HCT116 (cell line): ENCODE results near the gene MRPS12. TPM values are rescaled to one million over a fixed set of nuclear protein-coding genes. Genes with fewer than 3 reads are reported as not detected.

Experiments
- ATAC-seq: fragments of 200-7000 bp; cut with Tn5 transposase; 2 replicates; pipeline ENCODE4 v1.9.1; 2020; ENCODE audit warnings: mild to moderate bottlenecking, moderate library complexity
- BruUV-seq: library from RNA; stranded (reverse); fragments of 400-500 nt; replicated peaks from 2 replicates; lab custom pipeline; 2021; lab: Mats Ljungman, UMichigan
- CTCF ChIA-PET: fragments of 300-600 bp; sonication (Branson Sonifier 250); formaldehyde crosslinking; loops from one replicate; lab custom pipeline; 2021; ENCODE audit warnings: antibody characterized with exemption; lab: Charles Lee
- POLR2A ChIA-PET: fragments of 300-600, 350-600 bp; sonication (Branson Sonifier 250); formaldehyde crosslinking; loops from one replicate; lab custom pipeline; 2021; ENCODE audit warnings: antibody characterized with exemption; lab: Charles Lee
- RAD21 ChIA-PET, 2 experiments: fragments of 300-600 bp; sonication (Branson Sonifier 250); formaldehyde crosslinking; loops; one replicate each; lab custom pipeline; 2023; ENCODE audit warnings: low total read pairs in 2 of 2; ENCODE audit not compliant: uncharacterized antibody in 2 of 2, unreplicated experiment in 2 of 2, low non-redundant PET in 1 of 2; lab: Charles Lee
- DNase-seq: peaks from one replicate; pipeline ENCODE4 v3.0.0-alpha.2; 2010; ENCODE audit warnings: low read depth, low spot score
- H2AFZ ChIP-seq: fragments of 200-600 bp; shearing (Covaris generic), sonication (generic); 2 replicates; pipeline ENCODE4 v1.6.1; 2017; ENCODE audit warnings: low read depth, mixed run types, mixed read lengths, antibody characterized with exemption, low read length; ENCODE audit not compliant: poor library complexity, severe bottlenecking
- H3K27ac ChIP-seq: 2 replicates; pipeline ENCODE4 v1.5.1; 2012; ENCODE audit warnings: low read depth, low read length
- H3K27me3 ChIP-seq: fragments of 200-600 bp; sonication (generic); 2 replicates; pipeline ENCODE4 v1.6.1; 2016; ENCODE audit warnings: mixed run types, low read length, mixed read lengths; ENCODE audit not compliant: insufficient read depth
- H3K36me3 ChIP-seq, 2 experiments: fragments of 200-500 bp in 1 of 2; fragments of 200-600 bp in 1 of 2; sonication (Bioruptor generic) in 1 of 2; sonication (generic) in 1 of 2; 2 replicates each; pipeline versions ENCODE4 v1.5.1 to v1.6.1; 2014 to 2016; ENCODE audit warnings: low read length in 2 of 2, inconsistent platforms in 1 of 2, mixed read lengths in 1 of 2, mixed run types in 1 of 2; ENCODE audit not compliant: insufficient read depth in 2 of 2, control insufficient read depth in 1 of 2
- H3K4me1 ChIP-seq, 2 experiments: fragments of 200-600 bp in 1 of 2; sonication (generic) in 1 of 2; 2 replicates each; pipeline versions ENCODE4 v1.5.1 to v1.6.1; 2012 to 2017; ENCODE audit warnings: low read length in 2 of 2, inconsistent platforms in 1 of 2, mild to moderate bottlenecking in 1 of 2, mixed read lengths in 1 of 2, mixed run types in 1 of 2, moderate library complexity in 1 of 2; ENCODE audit not compliant: insufficient read depth in 2 of 2, control insufficient read depth in 1 of 2
- H3K4me2 ChIP-seq: fragments of 200-600 bp; sonication (generic); 2 replicates; pipeline ENCODE4 v1.6.1; 2017; ENCODE audit warnings: mixed run types, low read length, mixed read lengths
- H3K4me3 ChIP-seq, 2 experiments: fragments of 200-600 bp in 1 of 2; sonication (generic) in 1 of 2; replicated peaks in 1 of 2; 2 replicates each; pipeline ENCODE4 v1.5.1; 2011 to 2016; ENCODE audit warnings: low read length in 2 of 2, control low read depth in 1 of 2, low read depth in 1 of 2, mild to moderate bottlenecking in 1 of 2, mixed read lengths in 1 of 2, mixed run types in 1 of 2
- H3K79me2 ChIP-seq: fragments of 200-600 bp; sonication (generic); 2 replicates; pipeline ENCODE4 v1.6.1; 2017; ENCODE audit warnings: mild to moderate bottlenecking, mixed run types, low read length, moderate library complexity, mixed read lengths; ENCODE audit not compliant: insufficient read depth
- H3K9ac ChIP-seq: fragments of 200-600 bp; sonication (generic); 2 replicates; pipeline ENCODE4 v1.6.1; 2016; ENCODE audit warnings: low read length, mixed read lengths
- H3K9me2 ChIP-seq: fragments of 200-600 bp; sonication (generic), shearing (Covaris generic); 2 replicates; pipeline ENCODE4 v1.6.1; 2017; ENCODE audit warnings: mixed run types, mild to moderate bottlenecking, moderate library complexity; ENCODE audit not compliant: insufficient read depth
- H3K9me3 ChIP-seq, 2 experiments: fragments of 200-500 bp in 1 of 2; fragments of 200-600 bp in 1 of 2; sonication (Bioruptor generic) in 1 of 2; sonication (generic) in 1 of 2; 2 replicates each; pipeline ENCODE4 v1.6.1; 2014 to 2017; ENCODE audit warnings: low read length in 2 of 2, mixed read lengths in 2 of 2, inconsistent platforms in 1 of 2, low read depth in 1 of 2, mild to moderate bottlenecking in 1 of 2, mixed run types in 1 of 2, moderate library complexity in 1 of 2; ENCODE audit not compliant: control insufficient read depth in 1 of 2, insufficient read depth in 1 of 2
- H4K20me1 ChIP-seq: fragments of 200-600 bp; sonication (generic), shearing (Covaris generic); 2 replicates; pipeline ENCODE4 v1.6.1; 2017; ENCODE audit warnings: mixed run types, mild to moderate bottlenecking, moderate library complexity; ENCODE audit not compliant: insufficient read depth
- ATF3 ChIP-seq: IDR thresholded peaks from 2 replicates; pipeline ENCODE4 v1.6.1; 2012
- CBX3 ChIP-seq: IDR thresholded peaks from 2 replicates; pipeline ENCODE4 v1.6.1; 2012; ENCODE audit warnings: low read depth
- CEBPB ChIP-seq: IDR thresholded peaks from 2 replicates; pipeline ENCODE4 v1.6.1; 2012; ENCODE audit warnings: low read depth
- CTCF ChIP-seq, 3 experiments: fragments of 200-600 bp in 1 of 3; sonication (generic) in 1 of 3; IDR thresholded peaks in 2 of 3; conservative IDR thresholded peaks in 1 of 3; 2 replicates each; pipeline ENCODE4 v1.5.1; 2012 to 2017; ENCODE audit warnings: low read depth in 2 of 3, low read length in 2 of 3, antibody characterized with exemption in 1 of 3, borderline replicate concordance in 1 of 3, control low read depth in 1 of 3, mild to moderate bottlenecking in 1 of 3, mixed read lengths in 1 of 3, mixed run types in 1 of 3, moderate library complexity in 1 of 3; ENCODE audit not compliant: insufficient read depth in 1 of 3
- EGR1 ChIP-seq: IDR thresholded peaks from 2 replicates; pipeline ENCODE4 v1.6.1; 2012; ENCODE audit warnings: low read depth
- ELF1 ChIP-seq: IDR thresholded peaks from 2 replicates; pipeline ENCODE4 v1.6.1; 2012; ENCODE audit warnings: low read depth, borderline replicate concordance
- EZH2phosphoT487 ChIP-seq: fragments of 200-600 bp; IDR thresholded peaks from 2 replicates; pipeline ENCODE4 v1.6.1; 2018; ENCODE audit warnings: antibody characterized with exemption, borderline replicate concordance
- FOSL1 ChIP-seq: IDR thresholded peaks from 2 replicates; pipeline ENCODE4 v1.6.1; 2012; ENCODE audit warnings: low read depth
- JUND ChIP-seq: IDR thresholded peaks from 2 replicates; pipeline ENCODE4 v1.6.1; 2012
- POLR2A ChIP-seq: IDR thresholded peaks from 2 replicates; pipeline ENCODE4 v1.7.0; 2011; ENCODE audit warnings: borderline replicate concordance; ENCODE audit not compliant: insufficient read depth, insufficient read length; ENCODE audit errors: extremely low read depth
- POLR2AphosphoS5 ChIP-seq: IDR thresholded peaks from 2 replicates; pipeline ENCODE4 v1.6.1; 2011; ENCODE audit warnings: mild to moderate bottlenecking, low read depth, low read length, moderate library complexity
- RAD21 ChIP-seq: IDR thresholded peaks from 2 replicates; pipeline ENCODE4 v1.6.1; 2012; ENCODE audit warnings: low read depth, mild to moderate bottlenecking
- SIN3A ChIP-seq: IDR thresholded peaks from 2 replicates; pipeline ENCODE4 v1.6.1; 2012; ENCODE audit warnings: low read depth
- SP1 ChIP-seq: IDR thresholded peaks from 2 replicates; pipeline ENCODE4 v1.6.1; 2012; ENCODE audit warnings: low read depth
- SRF ChIP-seq: IDR thresholded peaks from 2 replicates; pipeline ENCODE4 v1.6.1; 2012; ENCODE audit warnings: low read depth
- TCF7L2 ChIP-seq: IDR thresholded peaks from 2 replicates; pipeline ENCODE4 v1.7.0; 2011; ENCODE audit warnings: borderline replicate concordance, inconsistent platforms; ENCODE audit not compliant: insufficient read depth, insufficient read length; ENCODE audit errors: extremely low read depth
- ZFX ChIP-seq: fragments of 450-650 bp; IDR thresholded peaks from 2 replicates; pipeline ENCODE4 v1.6.1; 2017
- ZNF274 ChIP-seq: fragments of 200-500 bp; sonication (Bioruptor generic); IDR thresholded peaks from 2 replicates; pipeline ENCODE4 v1.6.1; 2014; ENCODE audit warnings: mild to moderate bottlenecking, low read depth, low read length, inconsistent platforms
- intact Hi-C: fragments of 100-400 bp; cut with micrococcal nuclease; formaldehyde crosslinking; loops from 2 replicates; pipeline ENCODE4 v1.10.0; 2022
- total RNA-seq: library from RNA; stranded (reverse); gene quantifications from one replicate; pipeline ENCODE4 v1.2.1, GENCODE V29; 2021; ENCODE audit not compliant: unreplicated experiment
- TF ChIP-seq, protein P1 (sequence below): IDR thresholded peaks from 2 replicates; pipeline ENCODE4 v1.6.1; 2012
- TF ChIP-seq, protein P2 (sequence below): IDR thresholded peaks from 2 replicates; pipeline ENCODE4 v1.6.1; 2012; ENCODE audit warnings: low read depth

MRPS12 gene
- total RNA-seq, 1 experiment from 2014 or later, result 97.7 TPM

DNA sequence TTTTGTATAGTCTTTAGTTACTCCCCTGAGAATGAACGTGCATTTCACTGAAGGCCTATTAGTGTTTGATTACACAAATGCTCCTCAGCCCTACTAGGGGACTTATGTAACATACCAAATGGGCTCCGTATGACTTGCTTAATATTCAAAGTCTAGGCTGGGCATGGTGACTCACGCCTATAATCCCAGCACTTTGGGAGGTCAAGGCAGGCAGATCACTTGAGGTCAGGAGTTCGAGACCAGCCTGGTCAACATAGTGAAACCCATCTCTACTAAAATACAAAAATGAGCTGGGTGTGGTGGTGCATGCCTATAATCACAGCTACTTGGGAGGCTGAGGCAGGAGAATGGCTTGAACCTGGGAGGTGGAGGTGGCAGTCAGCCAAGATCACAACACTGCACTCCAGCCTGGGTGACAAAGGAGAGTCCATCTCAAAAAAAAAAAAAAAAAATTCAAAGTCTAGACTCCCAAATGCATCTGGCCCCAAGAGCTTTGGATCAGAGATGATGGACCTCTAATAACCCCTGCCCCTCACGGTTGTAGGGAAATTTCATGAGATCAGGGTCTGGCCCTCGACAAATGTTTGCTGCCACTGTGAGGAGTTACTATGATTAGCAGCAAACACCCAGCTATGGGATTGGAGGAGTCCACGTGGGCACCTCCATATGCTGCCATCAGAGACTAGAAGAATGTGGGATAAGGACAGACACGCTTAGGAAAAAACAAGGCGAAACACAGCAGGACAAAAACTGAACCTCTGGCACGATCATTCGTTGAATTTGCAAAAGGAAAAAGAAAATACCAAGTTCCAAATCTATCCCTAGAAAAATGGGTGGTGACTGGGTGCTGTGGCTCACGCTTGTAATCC, 40.2 kb downstream of the MRPS12 start:
- Histone ChIP-seq H3K9me2 (no peaks in the 10 kb centered on the region), H3K79me2 (peaks cover 16% of the 10 kb centered on the region), H3K4me2 (no peak overlapping the region), H3K36me3 (no peaks in the 10 kb centered on the region; a peak in 1 of 4 replicates), H3K9ac (no peak overlapping the region), H2AFZ (no peak overlapping the region), H3K27ac (no peak overlapping the region), H3K4me1 (peaks cover 3 to 11% of the 10 kb centered on the region in 2 experiments; a peak in 3 of 4 replicates), H4K20me1 (no peaks in the 10 kb centered on the region), H3K27me3 (no peaks in the 10 kb centered on the region), H3K9me3 (no peaks in the 10 kb centered on the region), H3K4me3 (no peak overlapping the region)
- ATAC-seq (no peak), DNase-seq (no peak)
- CTCF ChIA-PET, result interaction anchor here (1.2 to 1.9 kb wide), 2 partner anchors 9 to 40 kb away, joined by 4 to 5 read pairs; partner anchors contain the start of genes MRPS12 and SARS2
- intact Hi-C loops, result no loop called here
- POLR2A ChIA-PET, result no interaction called here
- RAD21 ChIA-PET, result interaction anchor here in 1 of 2 experiments (0.5 kb wide), 1 partner anchor 66 kb away, joined by 3 read pairs; no protein-coding TSS in a partner anchor
- no TSS peak for BruUV-seq
- TF ChIP-seq CEBPB (no peak), EGR1 (no peak), ZFX (no peak), CTCF (IDR thresholded peaks at IDR 0.05 in 2 of 3, conservative IDR thresholded peaks at IDR 0.05 in 1 of 3; ENCODE audit: borderline replicate concordance in 1 of 3, insufficient read depth in 1 of 3, low read depth in 2 of 3, low read length in 2 of 3) (no peak), RAD21 (no peak), CBX3 (no peak), ATF3 (no peak), SRF (no peak), EZH2phosphoT487 (no peak), ELF1 (no peak), JUND (no peak), TCF7L2 (no peak), ZNF274 (no peak), FOSL1 (no peak), POLR2AphosphoS5 (no peak), POLR2A (no peak), SP1 (no peak), SIN3A (no peak)
- TF ChIP-seq, protein P1, sequence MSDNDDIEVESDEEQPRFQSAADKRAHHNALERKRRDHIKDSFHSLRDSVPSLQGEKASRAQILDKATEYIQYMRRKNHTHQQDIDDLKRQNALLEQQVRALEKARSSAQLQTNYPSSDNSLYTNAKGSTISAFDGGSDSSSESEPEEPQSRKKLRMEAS, result no peak
- TF ChIP-seq, protein P2, sequence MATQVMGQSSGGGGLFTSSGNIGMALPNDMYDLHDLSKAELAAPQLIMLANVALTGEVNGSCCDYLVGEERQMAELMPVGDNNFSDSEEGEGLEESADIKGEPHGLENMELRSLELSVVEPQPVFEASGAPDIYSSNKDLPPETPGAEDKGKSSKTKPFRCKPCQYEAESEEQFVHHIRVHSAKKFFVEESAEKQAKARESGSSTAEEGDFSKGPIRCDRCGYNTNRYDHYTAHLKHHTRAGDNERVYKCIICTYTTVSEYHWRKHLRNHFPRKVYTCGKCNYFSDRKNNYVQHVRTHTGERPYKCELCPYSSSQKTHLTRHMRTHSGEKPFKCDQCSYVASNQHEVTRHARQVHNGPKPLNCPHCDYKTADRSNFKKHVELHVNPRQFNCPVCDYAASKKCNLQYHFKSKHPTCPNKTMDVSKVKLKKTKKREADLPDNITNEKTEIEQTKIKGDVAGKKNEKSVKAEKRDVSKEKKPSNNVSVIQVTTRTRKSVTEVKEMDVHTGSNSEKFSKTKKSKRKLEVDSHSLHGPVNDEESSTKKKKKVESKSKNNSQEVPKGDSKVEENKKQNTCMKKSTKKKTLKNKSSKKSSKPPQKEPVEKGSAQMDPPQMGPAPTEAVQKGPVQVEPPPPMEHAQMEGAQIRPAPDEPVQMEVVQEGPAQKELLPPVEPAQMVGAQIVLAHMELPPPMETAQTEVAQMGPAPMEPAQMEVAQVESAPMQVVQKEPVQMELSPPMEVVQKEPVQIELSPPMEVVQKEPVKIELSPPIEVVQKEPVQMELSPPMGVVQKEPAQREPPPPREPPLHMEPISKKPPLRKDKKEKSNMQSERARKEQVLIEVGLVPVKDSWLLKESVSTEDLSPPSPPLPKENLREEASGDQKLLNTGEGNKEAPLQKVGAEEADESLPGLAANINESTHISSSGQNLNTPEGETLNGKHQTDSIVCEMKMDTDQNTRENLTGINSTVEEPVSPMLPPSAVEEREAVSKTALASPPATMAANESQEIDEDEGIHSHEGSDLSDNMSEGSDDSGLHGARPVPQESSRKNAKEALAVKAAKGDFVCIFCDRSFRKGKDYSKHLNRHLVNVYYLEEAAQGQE, result no peak
